H1 (cell line): ENCODE measurements around the gene ARGLU1. TPM values are rescaled to one million over a fixed set of nuclear protein-coding genes. Genes with fewer than 3 reads are reported as not detected.
A peak's percentile ranks its signal among the peaks of the same experiment; 100 is the strongest.

ENCODE experiments used
- CTCF ChIA-PET: fragments of 300-600 bp; sonication (Branson Sonifier 250); formaldehyde crosslinking; loops from one replicate; lab custom pipeline; 2021; ENCODE audit not compliant: partially characterized antibody; lab: Charles Lee
- POLR2A ChIA-PET: fragments of 300-600 bp; sonication (Branson Sonifier 250); formaldehyde crosslinking; loops from one replicate; lab custom pipeline; 2021; ENCODE audit warnings: inconsistent platforms; ENCODE audit not compliant: partially characterized antibody; lab: Charles Lee
- DNase-seq, 2 experiments: peaks; one replicate each; pipeline versions ENCODE4 v3.0.0 to v3.0.0-alpha.2; 2010 to 2022; ENCODE audit warnings: low spot score in 2 of 2, low read depth in 1 of 2, mixed read lengths in 1 of 2
- FAIRE-seq: peaks from 2 replicates; lab custom pipeline; 2011; peaks lifted over from hg19 to GRCh38; lab: Jason Lieb, UNC
- H2AFZ ChIP-seq: 2 replicates; pipeline ENCODE4 v1.8.1; 2012; ENCODE audit warnings: low read length, inconsistent platforms
- H2AK5ac ChIP-seq: 2 replicates; pipeline ENCODE4 v1.6.1; 2013; ENCODE audit warnings: low read depth, low read length
- H2BK120ac ChIP-seq: replicated peaks from 2 replicates; pipeline ENCODE3; 2013; ENCODE audit warnings: low read depth, low read length, inconsistent platforms
- H2BK12ac ChIP-seq: 2 replicates; pipeline ENCODE4 v1.6.1; 2013; ENCODE audit warnings: low read depth, low read length
- H2BK15ac ChIP-seq: 2 replicates; pipeline ENCODE4 v1.6.1; 2013; ENCODE audit warnings: low read length
- H2BK20ac ChIP-seq: 2 replicates; pipeline ENCODE4 v1.6.1; 2013; ENCODE audit warnings: low read length
- H2BK5ac ChIP-seq: 2 replicates; pipeline ENCODE4 v1.6.1; 2013; ENCODE audit warnings: low read depth, low read length
- H3K14ac ChIP-seq: 2 replicates; pipeline ENCODE4 v1.6.1; 2013; ENCODE audit warnings: inconsistent platforms; ENCODE audit not compliant: insufficient read length
- H3K18ac ChIP-seq: 2 replicates; pipeline ENCODE4 v1.6.1; 2013; ENCODE audit warnings: low read length; ENCODE audit errors: extremely low read depth
- H3K23ac ChIP-seq: 2 replicates; pipeline ENCODE4 v1.6.1; 2013; ENCODE audit warnings: inconsistent platforms; ENCODE audit not compliant: insufficient read length
- H3K23me2 ChIP-seq: 2 replicates; pipeline ENCODE4 v1.6.1; 2013; ENCODE audit warnings: low read depth, low read length
- H3K27ac ChIP-seq: 2 replicates; pipeline ENCODE4 v1.6.1; 2011; ENCODE audit warnings: low read depth, low read length, inconsistent platforms
- H3K27me3 ChIP-seq, 4 experiments: replicated peaks in 1 of 4; 1 replicate in 1 of 4; 2 replicates in 3 of 4; pipeline versions ENCODE4 v1.6.1 to v1.8.1; 2011 to 2013; ENCODE audit warnings: low read length in 3 of 4, mild to moderate bottlenecking in 3 of 4, inconsistent platforms in 2 of 4, mixed read lengths in 2 of 4, moderate library complexity in 1 of 4; ENCODE audit not compliant: control insufficient read depth in 3 of 4, insufficient read depth in 3 of 4; ENCODE audit errors: extremely low read depth in 1 of 4
- H3K36me3 ChIP-seq, 4 experiments: 2 replicates each; pipeline versions ENCODE4 v1.6.1 to v1.8.1; 2011 to 2013; ENCODE audit warnings: mild to moderate bottlenecking in 4 of 4, low read length in 3 of 4, moderate library complexity in 2 of 4, control low read depth in 1 of 4, inconsistent platforms in 1 of 4; ENCODE audit not compliant: insufficient read depth in 4 of 4, control insufficient read depth in 2 of 4
- H3K4ac ChIP-seq: replicated peaks from 2 replicates; pipeline ENCODE3; 2013; ENCODE audit warnings: low read length, low read depth, mixed read lengths, inconsistent platforms; ENCODE audit not compliant: insufficient read length
- H3K4me1 ChIP-seq, 4 experiments: replicated peaks in 1 of 4; 1 replicate in 1 of 4; 2 replicates in 3 of 4; pipeline versions ENCODE4 v1.6.1 to v1.8.1; 2011 to 2013; ENCODE audit warnings: low read length in 3 of 4, inconsistent platforms in 2 of 4, mixed read lengths in 1 of 4; ENCODE audit not compliant: insufficient read depth in 4 of 4, control insufficient read depth in 3 of 4
- H3K4me2 ChIP-seq, 2 experiments: 2 replicates each; pipeline versions ENCODE4 v1.6.1 to v1.8.1; 2011 to 2013; ENCODE audit warnings: low read depth in 2 of 2, low read length in 2 of 2, control low read depth in 1 of 2, inconsistent platforms in 1 of 2, mild to moderate bottlenecking in 1 of 2; ENCODE audit not compliant: insufficient read depth in 1 of 2
- H3K4me3 ChIP-seq, 4 experiments: fragments of 200-600, 300-600 bp in 1 of 4; sonication (generic), shearing (Covaris generic), sonication (Bioruptor Twin) in 1 of 4; 2 replicates each; pipeline versions ENCODE4 v1.5.1 to v1.8.1; 2011 to 2016; ENCODE audit warnings: low read length in 4 of 4, low read depth in 3 of 4, control low read depth in 2 of 4, inconsistent platforms in 2 of 4, mild to moderate bottlenecking in 2 of 4, mixed read lengths in 1 of 4, moderate library complexity in 1 of 4; ENCODE audit not compliant: insufficient read depth in 2 of 4; ENCODE audit errors: extremely low read depth in 1 of 4
- H3K56ac ChIP-seq: replicated peaks from 2 replicates; pipeline ENCODE3; 2013; ENCODE audit warnings: low read depth, mild to moderate bottlenecking, mixed read lengths, low read length, inconsistent platforms; ENCODE audit not compliant: insufficient read length
- H3K79me1 ChIP-seq: 2 replicates; pipeline ENCODE4 v1.6.1; 2013; ENCODE audit warnings: low read depth, low read length, control low read depth
- H3K79me2 ChIP-seq, 2 experiments: 2 replicates each; pipeline versions ENCODE4 v1.6.1 to v1.8.1; 2012 to 2013; ENCODE audit warnings: low read length in 2 of 2, mild to moderate bottlenecking in 2 of 2, inconsistent platforms in 1 of 2; ENCODE audit not compliant: insufficient read depth in 2 of 2, control insufficient read depth in 1 of 2
- H3K9ac ChIP-seq, 4 experiments: replicated peaks in 1 of 4; 1 replicate in 1 of 4; 2 replicates in 3 of 4; pipeline versions ENCODE4 v1.6.1 to v1.8.1; 2011 to 2013; ENCODE audit warnings: low read depth in 3 of 4, low read length in 3 of 4, control low read depth in 2 of 4, mild to moderate bottlenecking in 2 of 4, moderate library complexity in 2 of 4, inconsistent platforms in 1 of 4; ENCODE audit errors: extremely low read depth in 1 of 4
- H3K9me3 ChIP-seq, 2 experiments: 2 replicates each; pipeline versions ENCODE4 v1.6.1 to v1.8.1; 2012 to 2013; ENCODE audit warnings: mild to moderate bottlenecking in 2 of 2, moderate library complexity in 2 of 2, control low read depth in 1 of 2, inconsistent platforms in 1 of 2, low read depth in 1 of 2, low read length in 1 of 2, mixed read lengths in 1 of 2; ENCODE audit not compliant: insufficient read depth in 2 of 2
- H4K20me1 ChIP-seq, 2 experiments: replicated peaks in 1 of 2; 2 replicates each; pipeline versions ENCODE3 to v1.8.1; 2011 to 2013; ENCODE audit warnings: inconsistent platforms in 2 of 2, low read length in 2 of 2, mild to moderate bottlenecking in 1 of 2; ENCODE audit not compliant: insufficient read depth in 2 of 2, control insufficient read depth in 1 of 2
- H4K5ac ChIP-seq: 2 replicates; pipeline ENCODE4 v1.6.1; 2013; ENCODE audit warnings: low read length, low read depth, mixed read lengths, inconsistent platforms; ENCODE audit not compliant: insufficient read length
- H4K8ac ChIP-seq: 2 replicates; pipeline ENCODE4 v1.8.0; 2013; ENCODE audit warnings: mild to moderate bottlenecking, moderate library complexity, low read length, inconsistent platforms; ENCODE audit not compliant: insufficient read depth; ENCODE audit errors: extremely low read depth
- H4K91ac ChIP-seq: replicated peaks from 2 replicates; pipeline ENCODE3; 2013; ENCODE audit warnings: low read length, mixed read lengths, inconsistent platforms; ENCODE audit not compliant: insufficient read length
- JUND ChIP-seq: IDR thresholded peaks from 2 replicates; pipeline ENCODE4 v1.6.1; 2011; ENCODE audit warnings: mild to moderate bottlenecking, improper control_type of control experiment, low read length
- MAFK ChIP-seq: IDR thresholded peaks from 2 replicates; pipeline ENCODE4 v1.6.1; 2012; ENCODE audit warnings: low read depth, mild to moderate bottlenecking, improper control_type of control experiment, low read length
- WGBS, 2 experiments: shearing (Covaris generic) in 1 of 2; methylation state at CpG; one replicate each; pipeline versions ENCODE4 v1.1.6 to v1.1.7; 2013 to 2015; ENCODE audit warnings: low lambda C conversion rate in 2 of 2, mixed read lengths in 2 of 2, inconsistent platforms in 1 of 2, low coverage in 1 of 2, missing lambda C conversion rate in 1 of 2; ENCODE audit not compliant: insufficient replicate concordance in 2 of 2, insufficient coverage in 1 of 2, insufficient read length in 1 of 2; ENCODE audit errors: extremely low coverage in 1 of 2, missing lambda C conversion rate in 1 of 2; 5-methylcytosine and 5-hydroxymethylcytosine counted together
- polyA plus RNA-seq, 7 experiments: library from polyadenylated mRNA; depleted of rRNA in 3 of 7; stranded (reverse) in 5 of 7; unstranded in 2 of 7; fragments of >200 nt in 5 of 7; fragments of 200-250 nt in 2 of 7; gene quantifications; 1 replicate in 5 of 7; 2 replicates in 1 of 7; 4 replicates in 1 of 7; pipeline versions ENCODE4 v1.2.1 to v1.2.3, GENCODE V29; 2011 to 2013; ENCODE audit warnings: missing spikeins in 2 of 7, mixed read lengths in 2 of 7
- total RNA-seq: library from RNA; stranded (reverse); fragmentation: NEBNext Ultra II Directional; extraction: Animal tissue kit (Norgen Biotek cat#: 25700); gene quantifications from 2 replicates; pipeline ENCODE4 v1.2.1, GENCODE V29; 2021

The ARGLU1 gene
- total and polyA plus RNA-seq, 2 of the 8 experiments (the other 6 are each of a cell fraction or from before 2014, with no cell fraction given) = 47.8 to 84.9 TPM

DNA sequence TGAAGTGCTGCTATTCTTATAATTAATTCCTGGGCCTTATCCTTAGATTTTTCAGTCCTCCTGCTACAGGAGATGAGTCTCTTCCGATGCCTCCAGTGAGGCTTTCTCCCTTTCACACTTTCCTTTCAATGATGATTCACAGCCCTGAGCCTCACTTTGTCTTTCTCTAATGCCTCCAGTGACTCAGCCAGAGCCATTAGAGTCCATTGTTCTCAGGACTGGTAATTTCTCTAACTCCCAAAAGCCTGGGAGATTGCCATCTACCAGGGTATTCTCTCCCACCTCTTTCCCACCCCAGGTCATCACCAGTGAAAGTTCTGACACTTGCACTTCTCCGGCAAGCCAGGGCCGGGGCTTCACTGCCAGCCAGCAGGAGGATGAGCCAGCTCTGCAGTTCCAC is 49.6 kb upstream of the ARGLU1 start:
- Histone ChIP-seq H3K79me2 (no peaks in the 10 kb centered on the region), H3K18ac (no peak overlapping the region), H2BK120ac (no peak overlapping the region), H3K4me1 (no peaks in the 10 kb centered on the region; a peak in 1 of 7 replicates), H3K79me1 (no peaks in the 10 kb centered on the region), H3K36me3 (no peaks in the 10 kb centered on the region), H4K5ac (no peak overlapping the region), H4K91ac (no peak overlapping the region), H3K23ac (no peak overlapping the region), H2AK5ac (no peak overlapping the region), H2BK5ac (no peak overlapping the region), H3K4me2 (no peak overlapping the region), H3K56ac (no peak overlapping the region), H3K23me2 (no peaks in the 10 kb centered on the region), H3K14ac (no peak overlapping the region), H3K9me3 (no peaks in the 10 kb centered on the region), H3K27me3 (no peaks in the 10 kb centered on the region), H2AFZ (no peak overlapping the region), H4K20me1 (no peaks in the 10 kb centered on the region), H3K4me3 (no peak overlapping the region), H3K27ac (no peak overlapping the region), H2BK12ac (no peak overlapping the region), H2BK20ac (no peak overlapping the region), H2BK15ac (no peak overlapping the region), H3K9ac (no peak overlapping the region), H3K4ac (no peak overlapping the region), H4K8ac (no peak overlapping the region)
- no peak for FAIRE-seq
- 94% methylated on average over 3 of the region's 3 CpGs; no CpG with 5 or more reads in 1 of the 2 experiments for whole genome bisulfite sequencing, 2 experiments
- peak in 1 of 2 experiments; percentile 21 for DNase-seq
- CTCF ChIA-PET = interaction anchor here (1.6 kb wide), 1 partner anchor 9 kb away, joined by 5 read pairs; no protein-coding TSS in a partner anchor
- TF ChIP-seq JUND = no peak
- peak; percentile 21; the same call in 1 of the 2 replicates for TF ChIP-seq MAFK
- POLR2A ChIA-PET = no interaction called here
